Omental fat pad (tissue), 4 donors: ENCODE results near the gene LINC01488. TPM values are rescaled to one million over a fixed set of nuclear protein-coding genes. Genes with fewer than 3 reads are reported as not detected.

Experiments used
- ATAC-seq: fragments of 150-250 bp; one replicate; pipeline ENCODE4 v1.9.1; 2016; ENCODE audit warnings: mild to moderate bottlenecking, moderate library complexity; ENCODE audit not compliant: low FRiP score
- DNase-seq: peaks from one replicate; pipeline ENCODE4 v3.0.0-alpha.2; 2019; ENCODE audit warnings: low spot score
- total RNA-seq, 4 donors: library from RNA; depleted of rRNA; stranded (reverse); fragments of >200 nt; gene quantifications; one replicate each; pipeline ENCODE4 v1.1.0, GENCODE V29; 2016
- TF ChIP-seq, protein P1 (sequence below), 3 donors: fragments of 450-650 bp; IDR thresholded peaks; one replicate each; pipeline ENCODE4 v1.5.1; 2016 to 2017; ENCODE audit warnings: antibody characterized with exemption in 3 of 3, mild to moderate bottlenecking in 3 of 3, moderate library complexity in 2 of 3

The LINC01488 gene
- total RNA-seq, 4 donors from 2014 or later, result not detected

DNA sequence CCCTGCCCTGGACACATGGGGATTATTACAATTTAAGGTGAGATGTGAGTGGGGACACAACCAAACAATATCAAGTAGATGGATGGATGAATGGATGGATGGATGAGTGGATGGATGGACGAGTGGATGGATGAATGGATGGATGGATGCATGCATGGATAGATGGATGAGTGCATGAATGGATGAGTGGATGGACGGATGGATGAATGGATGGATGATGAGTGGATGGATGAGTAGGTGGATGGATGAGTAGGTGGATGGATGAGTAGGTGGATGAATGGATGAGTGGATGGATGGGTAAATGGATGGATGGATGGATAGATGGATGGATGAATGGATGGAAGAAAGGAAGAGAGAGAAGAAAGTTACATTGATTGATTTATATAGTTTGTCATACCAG is 859 bp downstream of the LINC01488 start:
- ATAC-seq (no peak), DNase-seq (no peak)
- TF ChIP-seq, protein P1, sequence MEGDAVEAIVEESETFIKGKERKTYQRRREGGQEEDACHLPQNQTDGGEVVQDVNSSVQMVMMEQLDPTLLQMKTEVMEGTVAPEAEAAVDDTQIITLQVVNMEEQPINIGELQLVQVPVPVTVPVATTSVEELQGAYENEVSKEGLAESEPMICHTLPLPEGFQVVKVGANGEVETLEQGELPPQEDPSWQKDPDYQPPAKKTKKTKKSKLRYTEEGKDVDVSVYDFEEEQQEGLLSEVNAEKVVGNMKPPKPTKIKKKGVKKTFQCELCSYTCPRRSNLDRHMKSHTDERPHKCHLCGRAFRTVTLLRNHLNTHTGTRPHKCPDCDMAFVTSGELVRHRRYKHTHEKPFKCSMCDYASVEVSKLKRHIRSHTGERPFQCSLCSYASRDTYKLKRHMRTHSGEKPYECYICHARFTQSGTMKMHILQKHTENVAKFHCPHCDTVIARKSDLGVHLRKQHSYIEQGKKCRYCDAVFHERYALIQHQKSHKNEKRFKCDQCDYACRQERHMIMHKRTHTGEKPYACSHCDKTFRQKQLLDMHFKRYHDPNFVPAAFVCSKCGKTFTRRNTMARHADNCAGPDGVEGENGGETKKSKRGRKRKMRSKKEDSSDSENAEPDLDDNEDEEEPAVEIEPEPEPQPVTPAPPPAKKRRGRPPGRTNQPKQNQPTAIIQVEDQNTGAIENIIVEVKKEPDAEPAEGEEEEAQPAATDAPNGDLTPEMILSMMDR (IDR thresholded peaks at IDR 0.05), result no peak

DNA sequence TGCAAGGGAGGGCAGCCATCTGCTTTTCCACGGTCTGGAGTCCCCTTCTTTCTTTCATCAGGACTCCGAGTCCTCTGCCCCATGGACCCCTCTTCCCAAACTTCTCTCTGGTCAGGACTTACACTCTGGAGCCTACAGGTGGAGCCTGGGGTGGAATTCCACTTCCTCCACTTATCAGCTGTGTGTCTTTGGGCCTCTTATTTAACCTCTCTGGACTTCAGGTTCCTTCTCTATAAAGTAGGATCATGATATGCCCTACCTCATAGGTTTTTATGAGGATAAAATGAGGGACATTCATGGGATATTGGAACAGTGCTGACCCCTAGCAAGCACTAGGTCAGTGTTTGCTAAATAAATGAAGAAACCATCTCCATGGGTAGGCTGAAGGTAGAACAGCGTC is 1.7 kb downstream of the LINC01488 start:
- TF ChIP-seq, protein P1 (IDR thresholded peaks at IDR 0.05), result no peak
- no peak for ATAC-seq
- DNase-seq, result no peak

DNA sequence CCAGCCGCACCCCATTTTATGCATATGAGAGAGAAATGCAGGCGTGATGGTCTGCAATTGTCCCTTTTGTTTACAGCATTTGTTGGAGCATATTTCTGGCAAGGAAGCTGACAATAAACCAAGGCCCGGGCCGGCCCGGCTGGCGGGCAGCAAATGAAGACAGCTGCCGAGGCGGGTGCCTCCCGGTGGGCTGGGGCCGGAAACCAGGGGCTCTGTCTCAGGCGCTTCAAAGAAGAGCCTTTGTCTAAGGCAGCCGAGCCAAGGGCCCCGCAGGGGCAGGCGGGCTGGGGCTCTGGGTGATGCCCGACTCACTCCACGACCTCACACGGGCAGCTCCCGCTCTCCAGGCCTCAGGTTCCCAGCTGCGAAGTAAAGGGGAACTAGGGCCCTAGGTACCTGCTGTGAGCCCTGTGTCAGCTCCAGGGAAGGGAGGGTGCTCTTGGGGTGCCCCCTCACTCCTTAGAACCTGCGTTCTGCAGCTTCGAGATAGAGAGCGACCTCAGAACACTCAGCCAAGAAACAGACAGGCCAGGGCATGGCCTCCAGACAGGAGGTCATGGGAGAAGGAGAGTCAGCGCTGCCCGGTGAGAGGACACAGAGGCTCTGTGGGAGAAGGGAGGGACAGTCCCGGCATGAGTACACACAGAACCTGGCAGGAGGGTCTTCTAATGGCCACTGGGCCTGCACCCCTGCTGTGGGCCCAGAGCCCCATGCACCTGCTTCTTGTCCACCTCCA is 2.4 kb downstream of the LINC01488 start:
- ATAC-seq (no peak), DNase-seq (no peak)
- TF ChIP-seq, protein P1 (IDR thresholded peaks at IDR 0.05), result no peak

DNA sequence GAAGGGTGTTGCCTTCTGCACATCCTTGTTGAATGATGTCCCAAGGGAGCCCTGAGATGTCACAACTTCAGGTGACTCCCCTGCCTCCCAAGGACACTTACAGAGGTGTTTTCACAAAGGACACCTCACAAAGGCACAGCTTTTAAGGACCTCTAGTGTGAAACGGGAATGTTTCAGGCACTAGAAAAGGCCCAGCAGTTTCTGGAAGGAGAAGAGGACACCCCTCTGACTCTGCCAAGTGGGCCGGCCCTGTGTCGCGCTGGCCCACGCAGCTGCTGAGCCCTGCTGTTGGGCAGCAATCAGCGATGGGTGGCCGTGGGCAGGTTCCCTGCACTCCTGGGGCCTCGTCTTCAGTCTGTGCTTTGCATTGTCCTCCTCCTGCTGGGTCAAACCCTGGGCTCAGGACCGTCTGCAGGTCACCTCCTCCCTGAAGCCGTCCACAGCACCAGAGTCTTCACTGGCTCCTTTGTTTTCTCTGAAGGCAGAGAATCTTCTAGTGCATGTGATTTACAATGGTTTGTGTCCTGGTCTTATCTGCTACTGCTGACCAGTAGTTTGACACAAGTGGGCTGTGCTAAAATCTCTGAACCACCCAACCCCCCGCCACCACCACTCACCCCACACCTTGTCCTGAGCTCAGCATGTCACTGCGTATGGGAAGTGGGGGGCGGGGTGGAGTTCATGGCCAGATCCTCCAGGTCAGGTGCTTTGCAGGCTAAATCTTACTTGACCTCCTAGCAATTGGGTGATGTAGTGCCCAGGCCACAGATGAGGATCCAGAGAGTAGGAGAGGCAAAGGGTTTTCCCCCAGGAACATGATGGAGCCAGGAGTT is 3.2 kb downstream of the LINC01488 start:
- no peak for DNase-seq
- ATAC-seq, result no peak
- TF ChIP-seq, protein P1 (IDR thresholded peaks at IDR 0.05), result no peak

DNA sequence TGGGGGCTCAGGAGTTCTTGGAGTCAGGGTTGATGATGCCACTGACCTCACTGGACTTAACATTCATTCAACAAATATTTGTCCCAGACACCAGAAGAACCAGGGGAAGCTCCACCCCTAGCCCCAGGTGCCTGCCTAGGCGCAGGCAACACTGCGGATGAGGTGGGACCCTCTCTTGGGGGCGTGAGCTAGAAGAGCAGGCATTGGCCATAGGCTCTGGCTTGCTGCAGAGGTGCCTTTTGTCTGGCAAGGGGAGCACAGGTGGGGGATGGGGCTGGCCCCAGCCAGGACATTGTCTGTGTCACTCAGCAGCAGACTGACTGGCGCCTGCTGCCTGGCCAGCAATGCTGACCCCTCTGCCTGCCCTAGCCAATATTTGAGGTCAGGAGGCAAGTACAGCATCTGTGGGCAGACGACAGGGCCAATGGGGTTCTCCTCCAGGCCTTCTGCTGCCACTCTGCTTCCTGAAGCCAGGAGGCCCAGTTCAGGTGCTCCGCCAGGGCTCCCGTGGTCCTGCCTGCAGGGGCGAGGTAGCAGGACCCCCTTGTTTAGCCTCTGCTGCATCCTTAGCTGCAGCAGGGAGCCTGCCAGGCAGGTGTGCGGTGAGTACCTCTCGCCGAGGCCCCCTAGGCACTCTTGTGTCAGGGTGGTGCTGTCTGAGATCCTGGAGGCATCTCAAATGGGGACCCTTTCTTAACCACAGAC is 4.0 kb downstream of the LINC01488 start:
- DNase-seq (no peak), ATAC-seq (no peak)
- TF ChIP-seq, protein P1 (IDR thresholded peaks at IDR 0.05), result no peak

DNA sequence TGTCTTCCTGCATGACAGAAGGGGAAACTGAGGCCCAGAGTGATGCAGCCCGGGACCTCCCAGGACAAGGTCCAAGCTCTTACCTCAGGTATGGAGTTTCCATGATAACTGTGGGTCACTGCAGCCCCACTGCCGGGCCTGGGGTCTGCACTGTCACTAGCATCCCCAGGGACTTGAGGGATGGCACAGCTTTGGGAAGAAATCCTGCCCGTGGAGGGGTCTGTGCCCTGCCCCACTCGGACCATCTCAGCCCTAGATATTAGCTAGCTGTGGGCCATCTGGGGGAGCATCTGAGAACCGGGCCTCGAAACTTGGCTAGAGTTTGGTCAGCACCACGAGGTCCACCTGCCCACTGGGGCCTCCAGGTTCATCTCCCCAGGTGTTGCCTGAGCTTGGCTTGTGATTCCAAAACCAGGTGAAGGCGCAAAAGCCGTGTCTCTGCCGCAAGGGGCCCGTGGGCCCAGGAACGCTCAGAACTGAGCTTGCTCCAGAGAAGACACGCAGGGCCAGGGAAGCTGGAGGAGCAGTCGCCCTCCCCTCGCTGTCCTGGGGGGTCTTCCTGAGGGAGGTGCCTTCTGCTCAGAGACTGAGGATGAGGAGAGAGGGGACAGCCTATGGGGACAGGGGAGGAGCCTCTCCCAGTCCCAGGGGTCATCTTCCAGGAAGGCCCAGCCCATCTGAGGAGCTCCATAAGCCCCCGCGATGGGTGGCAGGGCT is 4.8 kb downstream of the LINC01488 start:
- DNase-seq, result no peak
- ATAC-seq, result no peak
- TF ChIP-seq, protein P1 (IDR thresholded peaks at IDR 0.05), result no peak
